Liver (tissue), 9 donors: Measurements from ENCODE around the gene NT5C3A. TPM values are rescaled to one million over a fixed set of nuclear protein-coding genes. Genes with fewer than 3 reads are reported as not detected.
A peak's percentile ranks its signal among the peaks of the same experiment; 100 is the strongest.

Experiments used
- DNase-seq: peaks from one replicate; pipeline ENCODE4 v3.0.0-alpha.2; 2017; ENCODE audit warnings: low spot score
- H3K27ac ChIP-seq, 2 donors: one replicate each; pipeline ENCODE4 v1.7.0; 2013; ENCODE audit warnings: inconsistent platforms in 2 of 2, low read length in 2 of 2, control low read depth in 1 of 2, low read depth in 1 of 2, mild to moderate bottlenecking in 1 of 2
- H3K27me3 ChIP-seq, 4 donors: one replicate each; pipeline versions ENCODE4 v1.6.1 to v1.7.0; 2013; ENCODE audit warnings: low read length in 3 of 4, inconsistent platforms in 1 of 4, mild to moderate bottlenecking in 1 of 4, moderate library complexity in 1 of 4; ENCODE audit not compliant: control insufficient read depth in 4 of 4, insufficient read depth in 4 of 4
- H3K36me3 ChIP-seq, 4 donors: one replicate each; pipeline versions ENCODE4 v1.6.1 to v1.7.0; 2013; ENCODE audit warnings: low read length in 3 of 4, mild to moderate bottlenecking in 3 of 4, low read depth in 1 of 4, moderate library complexity in 1 of 4; ENCODE audit not compliant: control insufficient read depth in 4 of 4, insufficient read depth in 3 of 4
- H3K4me1 ChIP-seq, 4 donors: one replicate each; pipeline versions ENCODE4 v1.6.1 to v1.7.0; 2013; ENCODE audit warnings: low read length in 3 of 4, mild to moderate bottlenecking in 3 of 4, moderate library complexity in 1 of 4; ENCODE audit not compliant: control insufficient read depth in 4 of 4, insufficient read depth in 4 of 4
- H3K4me3 ChIP-seq, 3 donors: one replicate each; pipeline versions ENCODE4 v1.6.1 to v1.7.0; 2013; ENCODE audit warnings: low read length in 3 of 3, control low read depth in 1 of 3, low read depth in 1 of 3, mild to moderate bottlenecking in 1 of 3
- H3K9ac ChIP-seq, 2 donors: one replicate each; pipeline ENCODE4 v1.7.0; 2013; ENCODE audit warnings: low read length in 2 of 2, mild to moderate bottlenecking in 2 of 2, moderate library complexity in 2 of 2, control low read depth in 1 of 2, low read depth in 1 of 2
- H3K9me3 ChIP-seq, 4 donors: one replicate each; pipeline versions ENCODE4 v1.6.1 to v1.7.0; 2013; ENCODE audit warnings: low read length in 3 of 4; ENCODE audit not compliant: control insufficient read depth in 4 of 4
- EGR1 ChIP-seq, 2 donors: IDR thresholded peaks; 2 replicates each; pipeline ENCODE4 v1.6.1; 2016 to 2018; ENCODE audit warnings: antibody characterized with exemption in 2 of 2, low read depth in 2 of 2
- FOXA2 ChIP-seq: IDR thresholded peaks from 2 replicates; pipeline ENCODE4 v1.6.1; 2016; ENCODE audit warnings: antibody characterized with exemption
- GABPA ChIP-seq, 2 donors: IDR thresholded peaks in 1 of 2; conservative IDR thresholded peaks in 1 of 2; 2 replicates each; pipeline ENCODE4 v1.6.1; 2016; ENCODE audit warnings: antibody characterized with exemption in 2 of 2, mild to moderate bottlenecking in 1 of 2, moderate library complexity in 1 of 2
- HNF4A ChIP-seq, 2 donors: conservative IDR thresholded peaks; 2 replicates each; pipeline ENCODE4 v1.6.1; 2016; ENCODE audit warnings: antibody characterized with exemption in 2 of 2, mild to moderate bottlenecking in 2 of 2
- JUND ChIP-seq, 2 donors: IDR thresholded peaks; 2 replicates each; pipeline ENCODE4 v1.6.1; 2016; ENCODE audit warnings: antibody characterized with exemption in 2 of 2
- RAD21 ChIP-seq, 2 donors: IDR thresholded peaks; 2 replicates each; pipeline ENCODE4 v1.6.1; 2016; ENCODE audit warnings: antibody characterized with exemption in 2 of 2, mild to moderate bottlenecking in 2 of 2
- REST ChIP-seq: IDR thresholded peaks from 2 replicates; pipeline ENCODE4 v1.6.1; 2016; ENCODE audit warnings: antibody characterized with exemption, mild to moderate bottlenecking
- TAF1 ChIP-seq: conservative IDR thresholded peaks from 2 replicates; pipeline ENCODE4 v1.6.1; 2016; ENCODE audit warnings: antibody characterized with exemption, mild to moderate bottlenecking
- YY1 ChIP-seq: IDR thresholded peaks from 2 replicates; pipeline ENCODE4 v1.6.1; 2016; ENCODE audit warnings: antibody characterized with exemption, mild to moderate bottlenecking
- WGBS: extraction: QIAGEN DNeasy Blood & Tissue Kit; methylation state at CpG from one replicate; pipeline ENCODE4 v1.1.7; 2013; 5-methylcytosine and 5-hydroxymethylcytosine counted together
- polyA plus RNA-seq, 2 donors: library from polyadenylated mRNA; stranded (reverse) in 1 of 2; unstranded in 1 of 2; fragments of 200-250 nt in 1 of 2; fragments of >200 nt in 1 of 2; fragmentation: Nextera tagmentation in 1 of 2; extraction: Ambion mirVana in 1 of 2; gene quantifications; one replicate each; pipeline versions ENCODE4 v1.2.1 to v1.2.3, GENCODE V29; 2013 to 2015
- total RNA-seq, 2 donors: library from RNA; depleted of rRNA; stranded (reverse); fragments of >200 nt; gene quantifications; one replicate each; pipeline ENCODE4 v1.2.3, GENCODE V29; 2014
- TF ChIP-seq, protein P1 (sequence below): fragments of 150-350 bp; IDR thresholded peaks from 2 replicates; pipeline ENCODE4 v1.5.1; 2017; ENCODE audit warnings: improper control_type of control experiment, low read depth, low read length; ENCODE audit not compliant: missing input control
- donor health status: healthy.
- donor health status: healthy.
- donor health status: healthy.
- donor health status: healthy.
- donor health status: healthy.

The NT5C3A gene
- total and polyA plus RNA-seq, 4 donors, result 4.3 to 41.6 (median 9.7) TPM

- TF ChIP-seq GABPA (IDR thresholded peaks at IDR 0.05 in 1 of 2, conservative IDR thresholded peaks at IDR 0.05 in 1 of 2) (no peak), EGR1 (IDR thresholded peaks at IDR 0.05; ENCODE audit: low read depth in 2 of 2) (no peak), TAF1 (no peak)
Measured at GRCh38 chr7:33054261-33054964, 8.2 kb downstream of the NT5C3A start (continued).

DNA sequence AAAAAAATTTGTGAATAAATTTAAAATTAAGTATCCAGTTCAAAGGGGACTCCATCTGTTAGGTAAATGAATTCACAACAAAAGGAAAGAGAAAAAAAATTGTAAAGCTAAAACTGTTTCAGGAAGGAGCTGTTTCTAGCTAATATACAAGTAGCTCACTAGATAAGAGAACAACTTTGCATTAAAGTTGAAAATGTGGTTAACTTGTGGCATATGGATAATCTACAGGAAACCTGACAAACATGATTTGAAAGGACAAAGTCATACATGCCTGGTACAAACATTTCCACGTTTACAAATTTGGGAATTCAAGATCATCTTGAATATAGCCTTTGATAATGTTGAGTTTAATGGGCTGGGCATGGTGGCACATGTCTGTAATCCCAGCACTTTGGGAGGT lies 8.9 kb downstream of the NT5C3A start:
- Histone ChIP-seq H3K27ac (no peak overlapping the region), H3K9ac (no peak overlapping the region), H3K4me1 (peaks cover 11 to 25% (median 12%) of the 10 kb centered on the region in 4 donors), H3K36me3 (no peaks in the 10 kb centered on the region), H3K9me3 (no peaks in the 10 kb centered on the region), H3K4me3 (no peak overlapping the region), H3K27me3 (no peaks in the 10 kb centered on the region)
- no peak for DNase-seq
- 67% methylated on average over 1 of the region's 1 CpG for WGBS
- TF ChIP-seq EGR1 (IDR thresholded peaks at IDR 0.05; ENCODE audit: low read depth in 2 of 2), result no peak
- no peak for TF ChIP-seq HNF4A (conservative IDR thresholded peaks at IDR 0.05)
- TF ChIP-seq YY1, result no peak
- no peak for TF ChIP-seq FOXA2

DNA sequence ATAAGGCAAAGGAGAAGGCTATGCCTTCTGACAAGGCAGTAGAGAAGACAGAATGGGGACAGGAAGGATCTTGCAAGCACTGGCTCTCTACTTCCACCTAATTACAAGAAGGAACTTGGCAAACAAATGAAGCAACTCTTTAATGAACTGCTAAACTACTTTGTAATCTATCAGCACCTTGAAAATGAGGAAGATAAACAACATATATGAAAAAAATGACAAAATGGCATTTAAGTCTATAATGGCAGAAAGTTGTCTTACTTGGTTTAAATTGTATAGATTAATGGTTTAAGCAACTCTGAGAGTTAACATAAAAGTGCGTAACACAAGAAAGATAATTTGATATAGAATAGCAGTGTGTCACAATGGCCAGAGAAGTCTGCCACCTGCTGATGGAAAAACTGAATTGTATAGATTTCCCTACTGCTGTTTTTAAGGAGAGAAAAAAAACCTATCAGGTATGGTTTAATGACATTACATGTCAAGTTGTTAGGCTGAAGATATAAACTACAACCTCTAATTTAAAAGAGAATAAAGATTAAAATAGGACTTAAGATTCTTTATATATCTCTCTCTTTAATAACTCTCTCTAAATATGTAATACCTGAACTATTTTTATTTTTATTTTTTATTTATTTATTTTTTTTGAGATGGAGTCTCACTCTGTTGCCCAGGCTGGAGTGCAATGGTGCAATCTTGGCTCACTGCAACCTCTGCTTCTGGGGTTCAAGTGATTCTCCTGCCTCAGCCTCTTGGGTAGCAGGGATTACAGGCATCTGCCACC lies 11.8 kb downstream of the NT5C3A start:
- H3K27ac ChIP-seq, result peak overlapping the region; percentile 66 to 69
- peak overlapping the region in 1 of 3 donors; percentile 23 for H3K4me3 ChIP-seq
- H3K9me3 ChIP-seq, result no peaks in the 10 kb centered on the region
- no peaks in the 10 kb centered on the region for H3K27me3 ChIP-seq
- H3K36me3 ChIP-seq, result no peaks in the 10 kb centered on the region
- peaks cover 11 to 23% (median 12%) of the 10 kb centered on the region in 4 donors for H3K4me1 ChIP-seq
- DNase-seq, result no peak
- H3K9ac ChIP-seq, result peak overlapping the region; percentile 16 to 38
- 1% methylated on average over 1 of the region's 1 CpG for WGBS
- TF ChIP-seq RAD21 (IDR thresholded peaks at IDR 0.05) (peak; percentile 83 to 88), JUND (IDR thresholded peaks at IDR 0.05) (no peak), GABPA (IDR thresholded peaks at IDR 0.05 in 1 of 2, conservative IDR thresholded peaks at IDR 0.05 in 1 of 2) (no peak), REST (no peak)
- TF ChIP-seq, protein P1, sequence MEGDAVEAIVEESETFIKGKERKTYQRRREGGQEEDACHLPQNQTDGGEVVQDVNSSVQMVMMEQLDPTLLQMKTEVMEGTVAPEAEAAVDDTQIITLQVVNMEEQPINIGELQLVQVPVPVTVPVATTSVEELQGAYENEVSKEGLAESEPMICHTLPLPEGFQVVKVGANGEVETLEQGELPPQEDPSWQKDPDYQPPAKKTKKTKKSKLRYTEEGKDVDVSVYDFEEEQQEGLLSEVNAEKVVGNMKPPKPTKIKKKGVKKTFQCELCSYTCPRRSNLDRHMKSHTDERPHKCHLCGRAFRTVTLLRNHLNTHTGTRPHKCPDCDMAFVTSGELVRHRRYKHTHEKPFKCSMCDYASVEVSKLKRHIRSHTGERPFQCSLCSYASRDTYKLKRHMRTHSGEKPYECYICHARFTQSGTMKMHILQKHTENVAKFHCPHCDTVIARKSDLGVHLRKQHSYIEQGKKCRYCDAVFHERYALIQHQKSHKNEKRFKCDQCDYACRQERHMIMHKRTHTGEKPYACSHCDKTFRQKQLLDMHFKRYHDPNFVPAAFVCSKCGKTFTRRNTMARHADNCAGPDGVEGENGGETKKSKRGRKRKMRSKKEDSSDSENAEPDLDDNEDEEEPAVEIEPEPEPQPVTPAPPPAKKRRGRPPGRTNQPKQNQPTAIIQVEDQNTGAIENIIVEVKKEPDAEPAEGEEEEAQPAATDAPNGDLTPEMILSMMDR, result peak; percentile 62
